ENCODE data around the gene C11orf71.

- TF ChIP-seq CTCF (IDR thresholded peaks at IDR 0.05): no peak
- TF ChIP-seq ZFX (IDR thresholded peaks at IDR 0.05; ENCODE audit: borderline replicate concordance): no peak
Measured at GRCh38 chr11:114440121-114440860, 40.0 kb upstream of the C11orf71 start.
